ENCODE data around the gene SDK1.

The SDK1 gene

GRCh38 chr7:3964980-3965606 lies 664.0 kb downstream of the SDK1 start:
- DNase-seq = no peak

GRCh38 chr7:3965794-3966395 lies 664.8 kb downstream of the SDK1 start:
- no peak for DNase-seq

- DNase-seq = no peak
Measured at GRCh38 chr7:3968234-3968633, 667.2 kb downstream of the SDK1 start.

GRCh38 chr7:3969286-3969685 lies 668.2 kb downstream of the SDK1 start:
- DNase-seq = no peak

GRCh38 chr7:3971323-3971722 lies 670.3 kb downstream of the SDK1 start:
- peak; percentile 17 for DNase-seq

- no peak for DNase-seq
Measured at GRCh38 chr7:3973264-3973663, 672.2 kb downstream of the SDK1 start.

- peak; percentile 27 for DNase-seq
Measured at GRCh38 chr7:3974329-3974728, 673.3 kb downstream of the SDK1 start.

- no peak for DNase-seq
Measured at GRCh38 chr7:3975371-3975770, 674.3 kb downstream of the SDK1 start.

GRCh38 chr7:3977391-3977790 lies 676.3 kb downstream of the SDK1 start:
- peak; percentile 28 for DNase-seq

- DNase-seq = no peak
Measured at GRCh38 chr7:3978839-3979238, 677.8 kb downstream of the SDK1 start.

- peak; percentile 22 for DNase-seq
Measured at GRCh38 chr7:3979611-3980299, 678.7 kb downstream of the SDK1 start.

GRCh38 chr7:3980300-3980643 lies 679.2 kb downstream of the SDK1 start:
- DNase-seq = peak; percentile 69

GRCh38 chr7:3981281-3981680 lies 680.2 kb downstream of the SDK1 start:
- DNase-seq = peak; percentile 42

GRCh38 chr7:3984456-3984855 lies 683.4 kb downstream of the SDK1 start:
- DNase-seq = peak; percentile 40

GRCh38 chr7:3986927-3987326 lies 685.9 kb downstream of the SDK1 start:
- peak; percentile 10 for DNase-seq

- peak; percentile 34 for DNase-seq
Measured at GRCh38 chr7:3987426-3987927, 686.4 kb downstream of the SDK1 start.

- no peak for DNase-seq
Measured at GRCh38 chr7:3989723-3990122, 688.7 kb downstream of the SDK1 start.

GRCh38 chr7:3991731-3992231 lies 690.7 kb downstream of the SDK1 start:
- no peak for DNase-seq

- no peak for DNase-seq
Measured at GRCh38 chr7:3992841-3993240, 691.8 kb downstream of the SDK1 start.

GRCh38 chr7:3994764-3995163 lies 693.7 kb downstream of the SDK1 start:
- no peak for DNase-seq

GRCh38 chr7:3995187-3995586 lies 694.1 kb downstream of the SDK1 start:
- no peak for DNase-seq

- DNase-seq = no peak
Measured at GRCh38 chr7:3998060-3998459, 697.0 kb downstream of the SDK1 start.

GRCh38 chr7:4000139-4000538 lies 699.1 kb downstream of the SDK1 start:
- no peak for DNase-seq

- no peak for DNase-seq
Measured at GRCh38 chr7:4000934-4001333, 699.9 kb downstream of the SDK1 start.

Data from islet precursor cell (in vitro differentiated cells).